GM12865 (cell line): ENCODE results near the gene SMG6.
"Not testable (repeated sequence)": the region's sequence is repeated elsewhere in the genome, so short reads cannot be mapped to it uniquely, and the experiment has no call there.

Experiments
- DNase-seq: peaks from one replicate; pipeline ENCODE4 v3.0.0; 2010; ENCODE audit warnings: low read depth
- H3K4me3 ChIP-seq: 2 replicates; pipeline ENCODE4 v1.5.1; 2011; ENCODE audit warnings: mild to moderate bottlenecking, low read depth, low read length, control low read depth
- CTCF ChIP-seq: IDR thresholded peaks from 2 replicates; pipeline ENCODE4 v1.5.1; 2011; ENCODE audit warnings: low read length, control low read depth, low read depth, inconsistent platforms; ENCODE audit not compliant: insufficient read depth; ENCODE audit errors: missing control alignments

SMG6 gene

DNA sequence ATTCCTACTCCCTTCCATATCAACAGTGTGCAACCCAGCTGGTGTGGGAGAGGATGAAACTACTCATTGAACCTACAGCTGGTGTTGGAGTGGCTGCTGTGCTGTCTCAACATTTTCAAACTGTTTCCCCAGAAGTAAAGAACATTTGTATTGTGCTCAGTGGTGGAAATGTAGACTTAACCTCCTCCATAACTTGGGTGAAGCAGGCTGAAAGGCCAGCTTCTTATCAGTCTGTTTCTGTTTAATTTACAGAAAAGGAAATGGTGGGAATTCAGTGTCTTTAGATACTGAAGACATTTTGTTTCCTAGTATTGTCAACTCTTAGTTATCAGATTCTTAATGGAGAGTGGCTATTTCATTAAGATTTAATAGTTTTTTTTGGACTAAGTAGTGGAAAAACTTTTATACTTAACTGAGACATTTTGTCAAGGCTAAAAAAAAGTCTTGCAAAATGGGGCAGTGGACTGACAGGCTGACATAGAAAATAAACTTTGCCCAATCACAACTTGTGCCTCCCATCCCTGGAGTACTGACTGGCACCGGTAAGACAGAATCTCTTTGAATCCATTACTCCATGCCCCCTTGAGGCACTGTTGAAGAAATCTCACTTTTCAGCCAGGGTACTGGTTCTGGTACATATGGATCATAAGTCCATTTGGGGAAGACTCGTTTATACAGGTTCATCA, 20.2 kb upstream of the SMG6 start:
- TF ChIP-seq CTCF = no peak
- no peak overlapping the region for H3K4me3 ChIP-seq
- no peak for DNase-seq

DNA sequence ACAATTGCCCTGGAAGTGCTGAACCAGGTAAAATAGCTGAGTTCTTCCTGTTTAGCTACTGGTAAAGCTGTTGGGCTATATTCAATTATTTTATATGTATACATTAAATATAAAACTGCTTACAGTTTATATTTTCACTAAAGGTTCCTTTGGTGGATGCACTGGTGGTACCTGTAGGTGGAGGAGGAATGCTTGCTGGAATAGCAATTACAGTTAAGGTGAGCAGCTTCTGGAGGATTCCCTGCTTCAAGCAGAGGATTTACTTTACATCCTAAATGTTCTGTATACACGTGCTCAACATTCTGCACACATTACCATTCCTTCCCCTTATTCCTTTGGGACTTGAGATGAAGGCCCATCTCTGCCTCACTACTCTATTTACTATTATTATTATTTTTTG, 17.8 kb upstream of the SMG6 start:
- H3K4me3 ChIP-seq = no peak overlapping the region
- no peak for TF ChIP-seq CTCF
- no peak for DNase-seq

GRCh38 chr17:2319051-2319450, 15.5 kb upstream of the SMG6 start:
- DNase-seq = no peak
- H3K4me3 ChIP-seq = no peak overlapping the region
- TF ChIP-seq CTCF = no peak

DNA sequence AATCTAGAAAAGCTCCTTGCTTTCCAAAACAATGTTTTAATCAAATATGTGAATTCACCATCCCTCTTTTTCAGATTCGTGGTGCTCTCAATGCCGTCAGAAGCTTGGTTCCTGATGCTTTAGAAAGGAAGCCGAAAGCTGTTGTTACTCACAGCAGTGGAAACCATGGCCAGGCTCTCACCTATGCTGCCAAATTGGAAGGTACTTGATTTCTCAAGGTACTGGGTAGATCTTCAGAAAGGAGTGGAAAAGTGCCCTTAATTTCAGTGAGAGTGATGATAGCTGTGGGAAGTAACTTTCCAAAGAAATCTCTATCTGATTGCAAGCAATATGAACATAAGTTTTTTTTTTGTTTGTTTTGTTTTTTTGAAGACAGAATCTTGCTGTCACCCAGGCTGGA, 14.2 kb upstream of the SMG6 start:
- no peak for DNase-seq
- TF ChIP-seq CTCF = no peak

GRCh38 chr17:2316916-2317205, 13.3 kb upstream of the SMG6 start:
- H3K4me3 ChIP-seq, DNase-seq: not testable (repeated sequence)

More for the DNA sequence above, 14.2 kb upstream of the SMG6 start:
- no peak overlapping the region for H3K4me3 ChIP-seq

- TF ChIP-seq CTCF = no peak
- no peak for DNase-seq
Measured at GRCh38 chr17:2312736-2313135, 9.2 kb upstream of the SMG6 start.

GRCh38 chr17:2309338-2310154, 6.0 kb upstream of the SMG6 start:
- no peak overlapping the region for H3K4me3 ChIP-seq
- no peak for DNase-seq
- no peak for TF ChIP-seq CTCF

More at GRCh38 chr17:2312736-2313135, 9.2 kb upstream of the SMG6 start:
- H3K4me3 ChIP-seq = no peak overlapping the region
